ENCODE results near the gene SYCE3. TPM values are rescaled to one million over a fixed set of nuclear protein-coding genes. Genes with fewer than 3 reads are reported as not detected.

Gene SYCE3
- polyA plus RNA-seq, 1 experiment: not detected

GRCh38 chr22:50553310-50553709, 9.4 kb downstream of the SYCE3 start:
- CTCF ChIA-PET: no interaction called here
- Histone ChIP-seq H3K36me3 (ENCODE audit: control insufficient read depth, insufficient read depth, low read length) (no peaks in the 10 kb centered on the region), H3K27me3 (ENCODE audit: control insufficient read depth, insufficient read depth, low read length) (peaks cover 15% of the 10 kb centered on the region), H3K4me3 (ENCODE audit: low read depth, low read length) (no peak overlapping the region)
- TF ChIP-seq CTCF (IDR thresholded peaks at IDR 0.05; ENCODE audit: insufficient read depth, low read depth, low read length): no peak
- DNase-seq (ENCODE audit: low read depth): no peak
- POLR2A ChIA-PET: interaction anchor here (0.6 kb wide), 1 partner anchor 18 kb away, joined by 3 read pairs; no protein-coding TSS in a partner anchor

- no peak overlapping the region for H3K4me3 ChIP-seq (ENCODE audit: low read depth, low read length)
- ChIA-PET POLR2A (no interaction called here), CTCF (interaction anchor here (0.8 to 2.2 kb wide), 3 partner anchors 8 to 70 kb away, joined by 4 to 7 read pairs (median 5); partner anchors contain the start of gene SYCE3)
- DNase-seq (ENCODE audit: low read depth): no peak
- no peak for TF ChIP-seq CTCF (IDR thresholded peaks at IDR 0.05; ENCODE audit: insufficient read depth, low read depth, low read length)
- H3K36me3 ChIP-seq (ENCODE audit: control insufficient read depth, insufficient read depth, low read length): no peaks in the 10 kb centered on the region
- peaks cover 21% of the 10 kb centered on the region for H3K27me3 ChIP-seq (ENCODE audit: control insufficient read depth, insufficient read depth, low read length)
Observed at GRCh38 chr22:50551160-50551752, 11.5 kb downstream of the SYCE3 start.

GRCh38 chr22:50550395-50550794, 12.3 kb downstream of the SYCE3 start:
- TF ChIP-seq CTCF (IDR thresholded peaks at IDR 0.05; ENCODE audit: insufficient read depth, low read depth, low read length): no peak
- no peak for DNase-seq (ENCODE audit: low read depth)
- Histone ChIP-seq H3K36me3 (ENCODE audit: control insufficient read depth, insufficient read depth, low read length) (no peaks in the 10 kb centered on the region), H3K4me3 (ENCODE audit: low read depth, low read length) (no peak overlapping the region), H3K27me3 (ENCODE audit: control insufficient read depth, insufficient read depth, low read length) (peaks cover 27% of the 10 kb centered on the region)
- POLR2A ChIA-PET: no interaction called here
- CTCF ChIA-PET: interaction anchor here (0.6 to 2.2 kb wide), 4 partner anchors 9 to 71 kb away, joined by 3 to 7 read pairs (median 4); partner anchors contain the start of gene SYCE3

- ChIA-PET CTCF (interaction anchor here (2.0 kb wide), 1 partner anchor 11 kb away, joined by 8 read pairs; no protein-coding TSS in a partner anchor), POLR2A (no interaction called here)
- no peak for DNase-seq (ENCODE audit: low read depth)
- no peak overlapping the region for H3K4me3 ChIP-seq (ENCODE audit: low read depth, low read length)
- H3K36me3 ChIP-seq (ENCODE audit: control insufficient read depth, insufficient read depth, low read length): no peaks in the 10 kb centered on the region
- peaks cover 31% of the 10 kb centered on the region for H3K27me3 ChIP-seq (ENCODE audit: control insufficient read depth, insufficient read depth, low read length)
- no peak for TF ChIP-seq CTCF (IDR thresholded peaks at IDR 0.05; ENCODE audit: insufficient read depth, low read depth, low read length)
Observed at GRCh38 chr22:50548921-50549790, 13.6 kb downstream of the SYCE3 start.

Data from BJ (cell line).